Ovary (tissue), 9 donors: ENCODE data around the gene CYFIP1. TPM values are rescaled to one million over a fixed set of nuclear protein-coding genes. Genes with fewer than 3 reads are reported as not detected.
A peak's percentile ranks its signal among the peaks of the same experiment; 100 is the strongest.

Experiments used
- DNase-seq, 5 donors: peaks; one replicate each; pipeline ENCODE4 v3.0.0-alpha.2; 2019 to 2020
- H3K27ac ChIP-seq, 2 donors: fragments of 200-600 bp; one replicate each; pipeline versions ENCODE4 v1.5.1 to v1.8.0; 2019 to 2022
- H3K27me3 ChIP-seq: fragments of 200-600 bp; one replicate; pipeline ENCODE4 v1.8.0; 2022
- H3K36me3 ChIP-seq: fragments of 200-600 bp; sonication (generic); one replicate; pipeline ENCODE4 v1.5.1; 2019
- H3K4me1 ChIP-seq: one replicate; pipeline ENCODE4 v1.8.1; 2013; ENCODE audit warnings: mild to moderate bottlenecking, moderate library complexity; ENCODE audit not compliant: insufficient read depth
- H3K4me3 ChIP-seq: fragments of 200-600 bp; sonication (generic); one replicate; pipeline ENCODE4 v1.5.1; 2017
- H3K9me3 ChIP-seq, 2 donors: fragments of 200-600 bp in 1 of 2; sonication (generic) in 1 of 2; one replicate each; pipeline versions ENCODE4 v1.5.1 to v1.8.1; 2013 to 2019; ENCODE audit warnings: mild to moderate bottlenecking in 1 of 2, moderate library complexity in 1 of 2
- EP300 ChIP-seq: sonication (generic); formaldehyde crosslinking; IDR thresholded peaks from one replicate; pipeline ENCODE4 v1.6.1; 2017; ENCODE audit warnings: antibody characterized with exemption
- POLR2A ChIP-seq: fragments of 450-650 bp; IDR thresholded peaks from one replicate; pipeline ENCODE4 v1.6.1; 2017; ENCODE audit warnings: antibody characterized with exemption, mild to moderate bottlenecking, moderate library complexity
- WGBS, 3 donors: extraction: QIAGEN DNeasy Blood & Tissue Kit in 1 of 3; methylation state at CpG; one replicate each; pipeline versions ENCODE4 v1.1.5 to v1.1.7; 2013 to 2017; 5-methylcytosine and 5-hydroxymethylcytosine counted together
- intact Hi-C, 4 donors: fragments of 100-400 bp; cut with DNase I; formaldehyde crosslinking; loops; one replicate each; pipeline versions ENCODE4 v1.11.0 to v1.15.1; 2022 to 2023
- polyA plus RNA-seq, 2 donors: library from polyadenylated mRNA; stranded (reverse); fragments of 200-250 nt in 1 of 2; fragments of 350-450 nt in 1 of 2; fragmentation: Illumina TruSeq in 1 of 2; extraction: RNeasy Lipid Tissue Mini Kit (QIAGEN cat#74804) in 1 of 2; gene quantifications; one replicate each; pipeline ENCODE4 v1.2.3, GENCODE V29; 2013 to 2014
- total RNA-seq, 7 donors: library from RNA; depleted of rRNA in 2 of 7; stranded (reverse); fragments of >200 nt in 2 of 7; fragmentation: NEBNext Ultra II Directional in 3 of 7; extraction: Animal tissue kit (Norgen Biotek cat#: 25700) in 3 of 7; gene quantifications; one replicate each; pipeline versions ENCODE4 v1.1.0 to v1.2.4, GENCODE V29; 2016 to 2023
- TF ChIP-seq, protein P1 (sequence below), 3 donors: fragments of 450-650 bp in 2 of 3; fragments of 200-600 bp in 1 of 3; IDR thresholded peaks; one replicate each; pipeline versions ENCODE4 v1.5.1 to v1.8.0; 2016 to 2022; ENCODE audit warnings: antibody characterized with exemption in 3 of 3, mild to moderate bottlenecking in 1 of 3
- donor health status: DM: no; HTN: no; CAD: no; lungs with moderate emphysema.
- donor health status: DM: no; HTN: no; CAD: no.
- donor health status: Bipolar disorder and iron deficiency.
- donor health status: DM: yes; HTN: yes; CAD: no.
- donor health status: DM: no; HTN: no; CAD: no.
- donor health status: DM: yes; HTN: yes; CAD: no.

CYFIP1 gene
- total and polyA plus RNA-seq, 9 donors: 35.8 to 96.2 (median 77.1) TPM

DNA sequence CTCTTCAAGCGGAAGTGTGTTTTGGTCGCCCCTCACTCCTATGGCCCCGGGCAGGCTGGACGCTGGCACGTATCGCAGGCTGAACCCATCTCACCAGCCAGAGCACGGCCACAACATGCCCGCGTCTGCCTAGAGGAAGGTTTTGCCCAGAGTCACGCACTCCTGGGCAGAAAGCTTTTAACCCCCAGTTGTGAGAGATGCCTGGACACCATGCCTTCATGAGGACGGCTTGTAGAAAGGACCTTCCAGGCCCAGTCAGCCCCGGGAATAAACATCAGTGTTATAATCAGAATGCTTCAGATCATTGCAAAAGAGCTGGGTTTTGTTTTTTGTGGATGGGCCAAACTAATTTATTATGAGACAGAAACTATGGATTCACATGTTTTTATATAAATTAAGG lies 16.5 kb downstream of the CYFIP1 start:
- WGBS, 3 donors: 33 to 44% (median 40%) methylated on average over 12 of the region's 12 CpGs
- Histone ChIP-seq H3K36me3 (no peaks in the 10 kb centered on the region), H3K4me1 (peaks cover 11% of the 10 kb centered on the region), H3K4me3 (no peak overlapping the region), H3K27me3 (no peaks in the 10 kb centered on the region), H3K27ac (peak overlapping the region in 1 of 2 donors; percentile 14), H3K9me3 (no peaks in the 10 kb centered on the region)
- intact Hi-C loops: loop anchor here in 1 of 4 donors (10.0 kb wide), 1 partner anchor 71 kb away; the partner anchor contains the start of gene TUBGCP5
- TF ChIP-seq, protein P1, sequence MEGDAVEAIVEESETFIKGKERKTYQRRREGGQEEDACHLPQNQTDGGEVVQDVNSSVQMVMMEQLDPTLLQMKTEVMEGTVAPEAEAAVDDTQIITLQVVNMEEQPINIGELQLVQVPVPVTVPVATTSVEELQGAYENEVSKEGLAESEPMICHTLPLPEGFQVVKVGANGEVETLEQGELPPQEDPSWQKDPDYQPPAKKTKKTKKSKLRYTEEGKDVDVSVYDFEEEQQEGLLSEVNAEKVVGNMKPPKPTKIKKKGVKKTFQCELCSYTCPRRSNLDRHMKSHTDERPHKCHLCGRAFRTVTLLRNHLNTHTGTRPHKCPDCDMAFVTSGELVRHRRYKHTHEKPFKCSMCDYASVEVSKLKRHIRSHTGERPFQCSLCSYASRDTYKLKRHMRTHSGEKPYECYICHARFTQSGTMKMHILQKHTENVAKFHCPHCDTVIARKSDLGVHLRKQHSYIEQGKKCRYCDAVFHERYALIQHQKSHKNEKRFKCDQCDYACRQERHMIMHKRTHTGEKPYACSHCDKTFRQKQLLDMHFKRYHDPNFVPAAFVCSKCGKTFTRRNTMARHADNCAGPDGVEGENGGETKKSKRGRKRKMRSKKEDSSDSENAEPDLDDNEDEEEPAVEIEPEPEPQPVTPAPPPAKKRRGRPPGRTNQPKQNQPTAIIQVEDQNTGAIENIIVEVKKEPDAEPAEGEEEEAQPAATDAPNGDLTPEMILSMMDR (IDR thresholded peaks at IDR 0.05): no peak
- TF ChIP-seq EP300 (no peak), POLR2A (no peak)
- no peak for DNase-seq

DNA sequence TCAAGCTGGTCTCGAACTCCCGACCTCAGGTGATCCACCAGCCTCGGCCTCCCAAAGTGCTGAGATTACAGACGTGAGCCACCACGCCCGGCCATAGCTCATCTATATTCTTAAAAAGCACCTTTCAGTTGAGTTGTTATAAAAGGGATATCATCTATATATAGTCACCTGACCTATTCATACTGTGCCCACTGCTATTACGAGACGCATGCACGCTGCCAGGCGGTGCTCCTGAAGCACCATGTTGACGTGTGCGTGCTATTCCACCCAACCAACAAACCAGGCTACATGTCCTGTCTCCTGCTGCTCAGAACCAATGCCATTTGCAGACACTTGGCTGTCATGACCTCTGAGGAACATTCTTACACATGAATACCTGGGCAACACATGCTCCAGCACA lies 17.6 kb downstream of the CYFIP1 start:
- Histone ChIP-seq H3K36me3 (no peaks in the 10 kb centered on the region), H3K4me3 (no peak overlapping the region), H3K27me3 (no peaks in the 10 kb centered on the region), H3K9me3 (no peaks in the 10 kb centered on the region), H3K4me1 (peaks cover 11% of the 10 kb centered on the region), H3K27ac (no peak overlapping the region)
- WGBS, 3 donors: 97 to 98% (median 97%) methylated on average over 12 of the region's 12 CpGs
- TF ChIP-seq, protein P1 (IDR thresholded peaks at IDR 0.05): no peak
- no peak for TF ChIP-seq POLR2A
- no peak for TF ChIP-seq EP300
- intact Hi-C loops: loop anchor here in 1 of 4 donors (10.0 kb wide), 1 partner anchor 72 kb away; the partner anchor contains the start of gene TUBGCP5
- no peak for DNase-seq

DNA sequence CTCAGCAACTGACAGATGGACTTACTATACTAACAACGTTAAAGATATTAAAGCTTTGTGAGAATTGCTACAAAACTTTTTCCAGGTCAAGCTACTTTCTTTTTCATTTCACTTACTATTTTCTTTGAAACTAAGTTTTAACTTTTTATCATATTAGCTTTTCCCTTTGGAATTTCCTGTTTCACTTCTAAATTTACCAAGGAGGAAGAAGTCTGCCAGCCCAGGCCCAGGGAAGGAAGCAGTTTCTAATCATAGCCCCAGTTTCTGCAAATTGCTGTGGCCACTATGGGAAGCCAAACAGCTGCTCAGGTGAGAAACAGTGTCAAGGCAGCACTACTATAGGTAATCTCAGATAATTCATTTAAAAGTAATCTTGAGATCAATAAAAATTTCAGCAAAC lies 18.4 kb downstream of the CYFIP1 start:
- H3K36me3 ChIP-seq: no peaks in the 10 kb centered on the region
- no peak overlapping the region for H3K27ac ChIP-seq
- no peak overlapping the region for H3K4me3 ChIP-seq
- WGBS, 3 donors: 0 to 2% (median 0%) methylated on average over 1 of the region's 1 CpG
- no peaks in the 10 kb centered on the region for H3K9me3 ChIP-seq
- peaks cover 11% of the 10 kb centered on the region for H3K4me1 ChIP-seq
- H3K27me3 ChIP-seq: no peaks in the 10 kb centered on the region
- no peak for TF ChIP-seq POLR2A
- TF ChIP-seq EP300: no peak
- TF ChIP-seq, protein P1 (IDR thresholded peaks at IDR 0.05): no peak
- intact Hi-C loops: loop anchor here in 1 of 4 donors (10.0 kb wide), 1 partner anchor 73 kb away; the partner anchor contains the start of gene TUBGCP5
- no peak for DNase-seq

DNA sequence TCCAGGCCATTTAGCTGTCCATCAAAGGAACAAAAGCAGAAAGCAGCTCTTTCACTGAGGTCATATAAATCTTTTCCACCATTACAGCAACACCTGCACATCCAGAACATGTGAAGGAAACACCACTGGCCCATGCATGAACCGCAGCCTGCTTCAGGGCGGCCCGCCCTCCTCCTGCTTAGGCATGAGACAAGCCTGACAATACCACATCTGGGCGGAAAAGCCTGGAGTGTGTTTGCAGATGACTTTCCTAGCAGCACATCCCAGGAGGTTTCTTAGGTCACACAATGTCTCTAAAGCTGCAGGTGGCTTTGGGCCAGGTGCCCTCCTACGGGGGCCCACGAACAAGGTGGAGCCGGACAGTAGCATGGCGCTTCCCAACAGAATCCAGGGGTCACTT lies 19.6 kb downstream of the CYFIP1 start:
- H3K27me3 ChIP-seq: no peaks in the 10 kb centered on the region
- peaks cover 14% of the 10 kb centered on the region for H3K4me1 ChIP-seq
- H3K4me3 ChIP-seq: no peak overlapping the region
- H3K9me3 ChIP-seq: no peaks in the 10 kb centered on the region
- no peaks in the 10 kb centered on the region for H3K36me3 ChIP-seq
- DNase-seq: no peak
- intact Hi-C loops: loop anchor here in 1 of 4 donors (10.0 kb wide), 1 partner anchor 74 kb away; the partner anchor contains the start of gene TUBGCP5
- TF ChIP-seq EP300: no peak
- TF ChIP-seq POLR2A: no peak
- TF ChIP-seq, protein P1 (IDR thresholded peaks at IDR 0.05): no peak
- H3K27ac ChIP-seq: no peak overlapping the region
- 88 to 92% (median 91%) methylated on average over 8 of the region's 8 CpGs for WGBS, 3 donors
